ENCODE data around the gene ZNF48. TPM values are rescaled to one million over a fixed set of nuclear protein-coding genes. Genes with fewer than 3 reads are reported as not detected.

ZNF48 gene
- total RNA-seq, 1 donor from 2014 or later = 6.2 TPM

- intact Hi-C loops (cut with DNase I) = no loop called here
- Histone ChIP-seq H3K27me3 (ENCODE audit: low read depth) (no peaks in the 10 kb centered on the region), H3K36me3 (peaks cover 17% of the 10 kb centered on the region), H3K27ac (peak within 1 kb of the TSS; percentile 96), H3K9me3 (no peaks in the 10 kb centered on the region), H3K4me1 (peaks cover 30% of the 10 kb centered on the region), H3K4me3 (peak within 1 kb of the TSS; percentile 85)
- peak; percentile 50 for TF ChIP-seq CTCF (IDR thresholded peaks at IDR 0.05)
- peak; percentile 99 for DNase-seq
- peak; percentile 97 to 98 for ATAC-seq
Measured at GRCh38 chr16:30445408-30446202, 50.4 kb downstream of the ZNF48 start, which contains the start of gene SEPHS2. SEPHS2 (minus strand) TSS chr16:30445874; CDS start chr16:30445727, 147 bp downstream.

- Histone ChIP-seq H3K4me3 (peak overlapping the region; percentile 85), H3K36me3 (peaks cover 17% of the 10 kb centered on the region), H3K9me3 (no peaks in the 10 kb centered on the region), H3K4me1 (peaks cover 30% of the 10 kb centered on the region), H3K27me3 (ENCODE audit: low read depth) (no peaks in the 10 kb centered on the region), H3K27ac (peak overlapping the region; percentile 96)
- DNase-seq (no peak), ATAC-seq (no peak)
- intact Hi-C loops (cut with DNase I) = no loop called here
- no peak for TF ChIP-seq CTCF (IDR thresholded peaks at IDR 0.05)
Measured at GRCh38 chr16:30446203-30446595, 51.0 kb downstream of the ZNF48 start.

DNA sequence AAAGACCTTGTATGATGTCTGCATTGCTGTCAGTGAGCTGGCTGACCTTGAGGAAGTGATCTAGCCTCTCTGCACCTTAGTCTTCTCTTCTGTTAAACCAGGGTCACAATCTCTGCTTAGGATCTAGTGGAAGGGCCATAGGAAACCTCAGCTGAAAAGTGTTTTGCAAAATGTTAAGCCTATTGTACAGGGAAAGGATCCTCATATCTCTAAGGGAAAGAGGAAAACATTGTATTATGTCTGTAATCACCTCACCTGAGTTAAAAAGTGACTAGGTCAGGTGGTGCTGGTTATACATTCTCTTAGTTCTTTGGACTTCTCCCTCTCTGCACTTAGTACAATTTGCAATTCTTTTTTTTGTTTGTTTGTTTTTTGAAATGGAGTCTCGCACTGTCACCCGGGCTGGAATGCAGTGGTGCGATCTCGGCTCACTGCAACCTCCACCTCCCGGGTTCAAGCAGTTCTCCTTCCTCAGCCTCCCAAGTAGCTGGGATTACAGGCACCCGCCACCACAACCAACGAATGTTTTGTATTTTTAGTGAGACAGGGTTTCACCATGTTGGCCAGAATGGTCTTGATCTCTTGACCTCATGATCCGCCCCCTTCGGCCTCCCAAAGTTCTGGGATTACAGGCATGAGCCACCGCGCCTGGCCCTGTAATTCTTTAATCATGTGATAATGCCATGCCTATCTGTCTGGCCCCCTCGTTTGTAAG, 52.4 kb downstream of the ZNF48 start:
- Histone ChIP-seq H3K4me1 (peaks cover 30% of the 10 kb centered on the region), H3K27ac (no peak overlapping the region), H3K9me3 (no peaks in the 10 kb centered on the region), H3K4me3 (no peak overlapping the region), H3K36me3 (peaks cover 16% of the 10 kb centered on the region), H3K27me3 (ENCODE audit: low read depth) (no peaks in the 10 kb centered on the region)
- TF ChIP-seq CTCF (IDR thresholded peaks at IDR 0.05) = no peak
- DNase-seq (no peak), ATAC-seq (no peak)
- intact Hi-C loops (cut with DNase I) = no loop called here

- Histone ChIP-seq H3K4me1 (peaks cover 17% of the 10 kb centered on the region), H3K27me3 (ENCODE audit: low read depth) (no peaks in the 10 kb centered on the region), H3K9me3 (no peaks in the 10 kb centered on the region), H3K4me3 (no peak overlapping the region), H3K36me3 (peaks cover 2% of the 10 kb centered on the region), H3K27ac (no peak overlapping the region)
- ATAC-seq = no peak
- intact Hi-C loops (cut with DNase I) = no loop called here
- DNase-seq = no peak
- TF ChIP-seq CTCF (IDR thresholded peaks at IDR 0.05) = no peak
Measured at GRCh38 chr16:30449116-30449435, 53.9 kb downstream of the ZNF48 start.

Other genes with a start within 250 kb of the ZNF48 start
- gene CORO1A, start 211.8 kb upstream of the ZNF48 start, total RNA-seq = 76.3 TPM
- gene BOLA2B, start 201.8 kb upstream of the ZNF48 start, total RNA-seq = 51.7 TPM
- gene SLX1A, start 201.5 kb upstream of the ZNF48 start, total RNA-seq = 28.6 TPM
- 23.1 TPM for gene SULT1A3, start 196.2 kb upstream of the ZNF48 start, total RNA-seq
- 27.6 TPM for gene NPIPB13, start 146.9 kb upstream of the ZNF48 start, total RNA-seq
- gene CD2BP2, start 40.1 kb upstream of the ZNF48 start, total RNA-seq = 52.3 TPM
- gene TBC1D10B, start 24.9 kb upstream of the ZNF48 start, total RNA-seq = 36.9 TPM
- not detected for gene MYL11, start 20.6 kb upstream of the ZNF48 start, total RNA-seq
- 6.0 TPM for gene SEPTIN1, start 12.9 kb upstream of the ZNF48 start, total RNA-seq
- 3.8 TPM for gene ZNF771, start 12.2 kb downstream of the ZNF48 start, total RNA-seq
- gene DCTPP1, start 34.6 kb downstream of the ZNF48 start, total RNA-seq = 19.1 TPM
- gene SEPHS2, start 50.5 kb downstream of the ZNF48 start, total RNA-seq = 54.6 TPM
- gene ITGAL, start 77.3 kb downstream of the ZNF48 start, total RNA-seq = 127 TPM
- gene ZNF768, start 131.1 kb downstream of the ZNF48 start, total RNA-seq = 24.9 TPM
- gene ZNF747, start 139.4 kb downstream of the ZNF48 start, total RNA-seq = 9.3 TPM
- 8.4 TPM for gene ZNF764, start 163.0 kb downstream of the ZNF48 start, total RNA-seq
- gene ZNF688, start 176.3 kb downstream of the ZNF48 start, total RNA-seq = 13.5 TPM
- 16.2 TPM for gene ZNF785, start 190.3 kb downstream of the ZNF48 start, total RNA-seq
- 7.7 TPM for gene ZNF689, start 215.0 kb downstream of the ZNF48 start, total RNA-seq